ENCODE results near the gene NEXN. TPM values are rescaled to one million over a fixed set of nuclear protein-coding genes. Genes with fewer than 3 reads are reported as not detected.

Gene NEXN
- total RNA-seq, 3 donors from 2014 or later: 12.8 to 18.4 (median 17.3) TPM

GRCh38 chr1:77938651-77939050 lies 50.2 kb downstream of the NEXN start:
- DNase-seq (ENCODE audit: low spot score in 2 of 2): no peak
- H3K4me1 ChIP-seq: no peaks in the 10 kb centered on the region
- intact Hi-C loops (cut with DNase I; ENCODE audit: low total_unique reads): no loop called here
- no peak overlapping the region for H3K27ac ChIP-seq
- TF ChIP-seq POLR2AphosphoS5 (IDR thresholded peaks at IDR 0.05): no peak
- no peak for TF ChIP-seq POLR2A (IDR thresholded peaks at IDR 0.05)
- no peak for TF ChIP-seq CTCF (IDR thresholded peaks at IDR 0.05)
- no peaks in the 10 kb centered on the region for H3K27me3 ChIP-seq
- no peaks in the 10 kb centered on the region for H3K36me3 ChIP-seq
- no peaks in the 10 kb centered on the region for H3K9me3 ChIP-seq
- H3K4me3 ChIP-seq: no peak overlapping the region

GRCh38 chr1:77940921-77941570 lies 52.6 kb downstream of the NEXN start:
- Histone ChIP-seq H3K27ac (no peak overlapping the region), H3K4me1 (no peaks in the 10 kb centered on the region), H3K36me3 (no peaks in the 10 kb centered on the region), H3K27me3 (no peaks in the 10 kb centered on the region), H3K4me3 (no peak overlapping the region), H3K9me3 (no peaks in the 10 kb centered on the region)
- TF ChIP-seq POLR2AphosphoS5 (IDR thresholded peaks at IDR 0.05) (no peak), CTCF (IDR thresholded peaks at IDR 0.05) (no peak), POLR2A (IDR thresholded peaks at IDR 0.05) (no peak)
- DNase-seq (ENCODE audit: low spot score in 2 of 2): no peak
- intact Hi-C loops (cut with DNase I; ENCODE audit: low total_unique reads): no loop called here

- H3K27me3 ChIP-seq: no peaks in the 10 kb centered on the region
- DNase-seq (ENCODE audit: low spot score in 2 of 2): no peak
- no peak overlapping the region for H3K4me3 ChIP-seq
- no peak overlapping the region for H3K27ac ChIP-seq
- intact Hi-C loops (cut with DNase I; ENCODE audit: low total_unique reads): no loop called here
- H3K36me3 ChIP-seq: peaks cover 7% of the 10 kb centered on the region
- H3K9me3 ChIP-seq: no peaks in the 10 kb centered on the region
- H3K4me1 ChIP-seq: no peaks in the 10 kb centered on the region
- TF ChIP-seq POLR2A (IDR thresholded peaks at IDR 0.05) (no peak), POLR2AphosphoS5 (IDR thresholded peaks at IDR 0.05) (no peak), CTCF (IDR thresholded peaks at IDR 0.05) (no peak)
These were observed 54.1 kb downstream of the NEXN start for GRCh38 chr1:77942400-77943140.

GRCh38 chr1:77945345-77945744 lies 56.9 kb downstream of the NEXN start:
- H3K27ac ChIP-seq: no peak overlapping the region
- intact Hi-C loops (cut with DNase I; ENCODE audit: low total_unique reads): no loop called here
- no peak for DNase-seq (ENCODE audit: low spot score in 2 of 2)
- no peaks in the 10 kb centered on the region for H3K27me3 ChIP-seq
- no peaks in the 10 kb centered on the region for H3K4me1 ChIP-seq
- H3K9me3 ChIP-seq: no peaks in the 10 kb centered on the region
- H3K4me3 ChIP-seq: no peak overlapping the region
- TF ChIP-seq POLR2A (IDR thresholded peaks at IDR 0.05) (no peak), POLR2AphosphoS5 (IDR thresholded peaks at IDR 0.05) (no peak), CTCF (IDR thresholded peaks at IDR 0.05) (no peak)
- H3K36me3 ChIP-seq: peaks cover 7% of the 10 kb centered on the region

GRCh38 chr1:77948841-77949424 lies 60.5 kb downstream of the NEXN start:
- H3K9me3 ChIP-seq: no peaks in the 10 kb centered on the region
- no peak for TF ChIP-seq POLR2AphosphoS5 (IDR thresholded peaks at IDR 0.05)
- no peak for TF ChIP-seq POLR2A (IDR thresholded peaks at IDR 0.05)
- TF ChIP-seq CTCF (IDR thresholded peaks at IDR 0.05): no peak
- intact Hi-C loops (cut with DNase I; ENCODE audit: low total_unique reads): no loop called here
- H3K36me3 ChIP-seq: peaks cover 7% of the 10 kb centered on the region
- H3K27me3 ChIP-seq: no peaks in the 10 kb centered on the region
- H3K27ac ChIP-seq: no peak overlapping the region
- no peak for DNase-seq (ENCODE audit: low spot score in 2 of 2)
- no peaks in the 10 kb centered on the region for H3K4me1 ChIP-seq
- H3K4me3 ChIP-seq: no peak overlapping the region

All from breast epithelium (tissue), 4 donors.